ENCODE results near the gene AGBL4.

The AGBL4 gene

GRCh38 chr1:49197081-49197480 lies 826.7 kb downstream of the AGBL4 start (continued):
- no peak for TF ChIP-seq ZNF565 (CRISPR knock-in tag; conservative IDR thresholded peaks at IDR 0.05; ENCODE audit: low read depth)

GRCh38 chr1:49190138-49190537 lies 833.6 kb downstream of the AGBL4 start:
- ATAC-seq, result no peak
- TF ChIP-seq TSHZ2 (CRISPR knock-in tag; IDR thresholded peaks at IDR 0.05), result no peak
- TF ChIP-seq PATZ1 (CRISPR knock-in tag; IDR thresholded peaks at IDR 0.05; ENCODE audit: borderline replicate concordance), result no peak
- no peak for TF ChIP-seq BACH2 (CRISPR knock-in tag; IDR thresholded peaks at IDR 0.05; ENCODE audit: borderline replicate concordance)
- no peak for TF ChIP-seq SNAI2 (CRISPR knock-in tag; IDR thresholded peaks at IDR 0.05)
- no peak for TF ChIP-seq GLIS3 (CRISPR knock-in tag; IDR thresholded peaks at IDR 0.05)
- TF ChIP-seq ZC3H10 (CRISPR knock-in tag; IDR thresholded peaks at IDR 0.05), result no peak
- TF ChIP-seq ESRRG (CRISPR knock-in tag; IDR thresholded peaks at IDR 0.05), result no peak
- TF ChIP-seq ARNTL (CRISPR knock-in tag; IDR thresholded peaks at IDR 0.05; ENCODE audit: borderline replicate concordance, low read depth), result no peak
- no peak for TF ChIP-seq TCF4 (CRISPR knock-in tag; IDR thresholded peaks at IDR 0.05; ENCODE audit: borderline replicate concordance)
- TF ChIP-seq POU6F1 (CRISPR knock-in tag; IDR thresholded peaks at IDR 0.05; ENCODE audit: borderline replicate concordance, low read depth), result no peak
- TF ChIP-seq OSR1 (CRISPR knock-in tag; IDR thresholded peaks at IDR 0.05), result no peak
- TF ChIP-seq CREB5 (CRISPR knock-in tag; IDR thresholded peaks at IDR 0.05; ENCODE audit: low read depth), result no peak
- TF ChIP-seq ZNF70 (CRISPR knock-in tag; IDR thresholded peaks at IDR 0.05), result no peak
- no peak for TF ChIP-seq ZFP3 (CRISPR knock-in tag; IDR thresholded peaks at IDR 0.05)
- TF ChIP-seq CSDC2 (CRISPR knock-in tag; IDR thresholded peaks at IDR 0.05), result no peak
- TF ChIP-seq CSRNP3 (CRISPR knock-in tag; IDR thresholded peaks at IDR 0.05), result no peak

GRCh38 chr1:49187056-49187455 lies 836.7 kb downstream of the AGBL4 start:
- ATAC-seq, result no peak
- no peak for TF ChIP-seq GLIS3 (CRISPR knock-in tag; IDR thresholded peaks at IDR 0.05)
- no peak for TF ChIP-seq RARB (CRISPR knock-in tag; IDR thresholded peaks at IDR 0.05)
- no peak for TF ChIP-seq BACH2 (CRISPR knock-in tag; IDR thresholded peaks at IDR 0.05; ENCODE audit: borderline replicate concordance)
- no peak for TF ChIP-seq PATZ1 (CRISPR knock-in tag; IDR thresholded peaks at IDR 0.05; ENCODE audit: borderline replicate concordance)
